AG04450 (cell line): ENCODE results near the gene MOGAT3. TPM values are rescaled to one million over a fixed set of nuclear protein-coding genes. Genes with fewer than 3 reads are reported as not detected.

ENCODE experiments used
- CTCF ChIA-PET: fragments of 300-600, 350-600 bp; formaldehyde crosslinking; extraction: SDS; loops from one replicate; lab custom pipeline; 2022; ENCODE audit warnings: antibody characterized with exemption, inconsistent platforms; lab: Charles Lee
- POLR2A ChIA-PET: fragments of 350-600 bp; formaldehyde crosslinking; extraction: SDS; loops from one replicate; lab custom pipeline; 2021; ENCODE audit warnings: antibody characterized with exemption, inconsistent platforms; lab: Yijun Ruan, JAX
- DNase-seq: peaks from one replicate; pipeline ENCODE4 v3.0.0-alpha.2; 2011; ENCODE audit warnings: low read depth, low spot score
- H3K27ac ChIP-seq: one replicate; pipeline ENCODE4 v1.5.1; 2012; ENCODE audit warnings: low read depth, low read length, control low read depth
- H3K27me3 ChIP-seq: one replicate; pipeline ENCODE4 v1.6.0; 2012; ENCODE audit warnings: low read length; ENCODE audit not compliant: control insufficient read depth, insufficient read depth
- H3K4me3 ChIP-seq: 2 replicates; pipeline ENCODE4 v1.5.1; 2011; ENCODE audit warnings: mild to moderate bottlenecking, low read depth, low read length, control low read depth
- H3K9me3 ChIP-seq: 2 replicates; pipeline ENCODE4 v1.5.1; 2012; ENCODE audit warnings: low read length; ENCODE audit not compliant: control insufficient read depth, insufficient read depth
- CTCF ChIP-seq: IDR thresholded peaks from 2 replicates; pipeline ENCODE4 v1.5.1; 2011; ENCODE audit warnings: low read depth, low read length, control low read depth, inconsistent platforms
- polyA plus RNA-seq: library from polyadenylated mRNA; depleted of rRNA; stranded (reverse); fragments of >200 nt; gene quantifications from 2 replicates; pipeline ENCODE4 v1.2.3, GENCODE V29; 2011; rRNA removed
- small RNA-seq: library from RNA; depleted of rRNA; stranded (forward); fragments of <200 nt; gene quantifications from one replicate; pipeline ENCODE3, GENCODE V24; 2012; ENCODE audit warnings: low read depth; ENCODE audit not compliant: insufficient read length

The MOGAT3 gene
- polyA plus RNA-seq, 1 experiment = not detected

GRCh38 chr7:101153969-101154692, 46.7 kb downstream of the MOGAT3 start, which contains the start of gene AP1S1:
AP1S1 (plus strand) TSS chr7:101154476; CDS start chr7:101154515, 39 bp downstream.
- Histone ChIP-seq H3K27me3 (peaks cover 4% of the 10 kb centered on the region), H3K27ac (peak within 1 kb of the TSS; percentile 52), H3K9me3 (no peaks in the 10 kb centered on the region), H3K4me3 (peak within 1 kb of the TSS; percentile 82)
- POLR2A ChIA-PET = interaction anchor here (1.5 kb wide), 1 partner anchor 9 kb away, joined by 4 read pairs; no protein-coding TSS in a partner anchor
- TF ChIP-seq CTCF = no peak
- peak; percentile 83 for DNase-seq
- CTCF ChIA-PET = interaction anchor here (0.5 to 3.1 kb wide), 4 partner anchors 10 to 137 kb away, joined by 3 to 39 read pairs (median 4); no protein-coding TSS in a partner anchor

- H3K4me3 ChIP-seq = no peak overlapping the region
- DNase-seq = no peak
- ChIA-PET CTCF (interaction anchor here (0.6 to 3.1 kb wide), 3 partner anchors 8 to 446 kb away, joined by 3 to 39 read pairs (median 5); partner anchors contain the start of gene POP7), POLR2A (no interaction called here)
- peaks cover 7% of the 10 kb centered on the region for H3K27me3 ChIP-seq
- TF ChIP-seq CTCF = no peak
- no peaks in the 10 kb centered on the region for H3K9me3 ChIP-seq
- H3K27ac ChIP-seq = no peak overlapping the region
Measured at GRCh38 chr7:101151908-101152651, 48.8 kb downstream of the MOGAT3 start.

Small RNA genes within 50 kb of the gene (small RNA-seq; reads per million reads assigned to genes)
- gene MIR4653 = not detected

Other genes with a start within 250 kb of the MOGAT3 start
- gene MUC12, start 231.5 kb downstream of the MOGAT3 start, polyA plus RNA-seq = 1.8 and 2.8 TPM in 2 replicates
- not detected in 2 replicates for gene MUC17, start 181.0 kb downstream of the MOGAT3 start, polyA plus RNA-seq
- gene TRIM56, start 115.6 kb downstream of the MOGAT3 start, polyA plus RNA-seq = 4.0 and 5.3 TPM in 2 replicates
- gene SERPINE1, start 73.9 kb downstream of the MOGAT3 start, polyA plus RNA-seq = 356 and 417 TPM in 2 replicates
- 197 and 227 TPM in 2 replicates for gene AP1S1, start 46.6 kb downstream of the MOGAT3 start, polyA plus RNA-seq
- 0.16 and 0.38 TPM in 2 replicates for gene VGF, start 35.5 kb downstream of the MOGAT3 start, polyA plus RNA-seq
- gene NAT16, start 20.7 kb downstream of the MOGAT3 start, polyA plus RNA-seq = 0.02 and 0.05 TPM in 2 replicates
- 60.6 and 86.9 TPM in 2 replicates for gene PLOD3, start 16.5 kb upstream of the MOGAT3 start, polyA plus RNA-seq
- 36.0 and 46.2 TPM in 2 replicates for gene ZNHIT1, start 17.1 kb upstream of the MOGAT3 start, polyA plus RNA-seq
- 3.0 and 3.3 TPM in 2 replicates for gene CLDN15, start 36.8 kb upstream of the MOGAT3 start, polyA plus RNA-seq
- 170 and 198 TPM in 2 replicates for gene FIS1, start 44.0 kb upstream of the MOGAT3 start, polyA plus RNA-seq
- gene IFT22, start 120.8 kb upstream of the MOGAT3 start, polyA plus RNA-seq = 42.5 and 47.4 TPM in 2 replicates
- 0.06 TPM in 1 of 2 replicates, not detected in the other for gene COL26A1, start 161.8 kb upstream of the MOGAT3 start, polyA plus RNA-seq